NCI-H524 (cell line): Measurements from ENCODE around the gene DAZAP1.
"Not testable (repeated sequence)": the region's sequence is repeated elsewhere in the genome, so short reads cannot be mapped to it uniquely, and the experiment has no call there.

Experiments
- DNase-seq, 2 experiments: peaks; one replicate each; lab custom pipeline; 2025; lab: John Stamatoyannopoulos, UW

DAZAP1 gene

GRCh38 chr19:1425902-1426301 is 18.5 kb downstream of the DAZAP1 start:
- DNase-seq: no peak

- no peak for DNase-seq
These were observed 19.4 kb downstream of the DAZAP1 start for GRCh38 chr19:1426736-1427135.

DNA sequence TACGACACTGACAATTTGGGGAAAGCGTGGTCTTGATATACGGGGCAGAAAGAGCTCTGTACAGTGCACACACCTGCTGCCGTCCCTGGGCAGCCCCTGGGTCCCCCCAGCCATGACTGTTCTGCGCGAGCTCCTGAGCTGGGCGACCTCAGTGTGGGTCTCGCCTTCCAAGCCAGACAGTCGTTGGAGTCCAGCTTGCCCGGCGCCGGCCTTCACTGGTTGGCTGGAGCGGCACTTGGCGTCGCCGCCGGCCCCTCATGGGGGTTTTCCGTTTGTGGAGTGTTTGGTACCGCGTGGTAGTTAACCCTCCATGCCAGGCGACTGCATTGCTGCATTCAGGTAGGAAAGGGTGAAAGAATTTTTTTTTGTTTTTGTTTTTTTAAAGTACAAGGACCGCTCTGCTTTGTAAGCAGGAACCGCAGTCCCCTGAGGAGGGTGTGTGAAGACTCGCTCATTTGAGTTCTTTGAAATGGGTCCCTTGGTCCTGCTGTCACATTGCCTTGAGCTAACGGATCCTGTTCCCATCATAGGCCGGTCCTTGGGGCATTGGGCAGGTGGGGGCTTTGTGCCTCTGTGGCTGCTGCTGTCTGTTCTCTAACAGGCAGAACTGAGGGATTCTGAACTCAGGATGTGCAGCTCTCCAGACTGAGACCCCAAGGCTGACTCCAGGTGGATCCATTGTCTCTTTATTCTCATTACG is 20.0 kb downstream of the DAZAP1 start:
- no peak for DNase-seq

- no peak for DNase-seq
These were observed 21.5 kb downstream of the DAZAP1 start for GRCh38 chr19:1428738-1429391.

- no peak for DNase-seq
These were observed 22.4 kb downstream of the DAZAP1 start for GRCh38 chr19:1429750-1430149.

GRCh38 chr19:1430246-1430645 is 22.9 kb downstream of the DAZAP1 start:
- DNase-seq: no peak

- no peak for DNase-seq
These were observed 24.5 kb downstream of the DAZAP1 start for GRCh38 chr19:1431759-1432506.

GRCh38 chr19:1432507-1432887 is 25.1 kb downstream of the DAZAP1 start:
- no peak for DNase-seq

DNA sequence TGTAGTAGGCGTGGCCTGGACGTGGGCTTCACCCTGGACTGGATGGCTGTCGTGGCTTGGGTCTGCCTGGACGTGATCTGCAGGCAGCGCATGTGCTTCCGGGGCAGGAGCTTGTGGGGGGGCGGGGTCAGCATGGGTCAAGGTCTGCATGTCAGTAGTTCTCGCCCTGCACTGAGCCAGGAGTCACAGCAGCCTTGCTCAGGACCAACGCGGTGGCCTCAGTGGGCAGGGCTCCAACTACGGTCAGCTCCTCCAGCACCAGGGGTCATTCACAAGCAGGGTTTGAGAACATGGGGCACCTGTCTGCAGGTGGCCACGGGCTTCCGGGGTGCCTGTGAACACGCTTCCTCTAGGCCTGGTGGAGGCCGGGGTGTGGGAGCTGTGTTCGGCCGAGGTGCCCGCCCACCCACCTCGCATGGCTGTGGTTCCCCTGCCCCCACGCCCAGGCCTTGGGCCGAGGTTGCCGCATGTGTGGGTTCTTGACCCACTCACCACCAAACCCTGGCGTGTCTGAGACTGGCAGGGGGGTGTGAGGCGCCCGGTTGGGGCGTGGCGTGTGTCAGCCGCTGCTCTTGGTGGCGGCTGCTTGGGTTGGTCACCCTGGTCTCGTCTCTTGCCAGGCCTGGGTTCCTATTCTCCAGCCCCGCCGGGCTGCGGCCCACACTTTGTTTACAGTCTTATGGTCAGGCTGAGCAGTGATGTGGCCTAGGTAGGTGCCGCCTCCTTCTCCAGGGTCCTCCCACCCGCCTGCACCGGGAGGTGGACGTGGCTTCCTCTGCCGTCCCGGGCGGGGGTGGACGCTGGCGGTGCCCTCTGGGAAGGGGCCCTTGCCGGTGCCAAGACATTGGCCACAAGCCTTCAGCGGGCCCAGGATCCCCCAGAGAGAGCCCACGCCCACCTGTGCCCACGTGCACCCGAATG is 26.0 kb downstream of the DAZAP1 start:
- DNase-seq: no peak

GRCh38 chr19:1434040-1434366 is 26.6 kb downstream of the DAZAP1 start:
- DNase-seq: no peak

DNA sequence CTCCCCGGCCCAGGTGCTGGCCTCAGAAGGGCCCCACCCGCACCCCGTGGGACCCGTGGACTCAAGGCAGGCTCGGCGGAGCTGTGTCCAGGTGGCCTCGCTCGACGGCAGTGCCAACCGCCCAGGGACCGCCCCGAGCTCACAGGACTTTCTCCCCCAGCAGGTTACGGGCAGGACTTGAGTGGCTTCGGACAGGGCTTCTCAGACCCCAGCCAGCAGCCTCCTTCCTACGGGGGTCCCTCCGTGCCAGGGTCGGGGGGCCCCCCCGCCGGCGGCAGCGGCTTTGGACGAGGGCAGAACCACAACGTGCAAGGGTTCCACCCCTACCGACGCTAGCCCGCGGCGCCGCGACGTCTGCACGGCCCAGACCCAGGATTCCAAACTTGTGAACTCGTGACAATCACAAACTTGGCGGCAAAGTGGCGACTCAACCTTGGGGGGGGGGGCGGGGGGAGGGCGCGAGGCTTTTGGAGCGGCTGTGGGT is 27.2 kb downstream of the DAZAP1 start:
- no peak for DNase-seq

DNA sequence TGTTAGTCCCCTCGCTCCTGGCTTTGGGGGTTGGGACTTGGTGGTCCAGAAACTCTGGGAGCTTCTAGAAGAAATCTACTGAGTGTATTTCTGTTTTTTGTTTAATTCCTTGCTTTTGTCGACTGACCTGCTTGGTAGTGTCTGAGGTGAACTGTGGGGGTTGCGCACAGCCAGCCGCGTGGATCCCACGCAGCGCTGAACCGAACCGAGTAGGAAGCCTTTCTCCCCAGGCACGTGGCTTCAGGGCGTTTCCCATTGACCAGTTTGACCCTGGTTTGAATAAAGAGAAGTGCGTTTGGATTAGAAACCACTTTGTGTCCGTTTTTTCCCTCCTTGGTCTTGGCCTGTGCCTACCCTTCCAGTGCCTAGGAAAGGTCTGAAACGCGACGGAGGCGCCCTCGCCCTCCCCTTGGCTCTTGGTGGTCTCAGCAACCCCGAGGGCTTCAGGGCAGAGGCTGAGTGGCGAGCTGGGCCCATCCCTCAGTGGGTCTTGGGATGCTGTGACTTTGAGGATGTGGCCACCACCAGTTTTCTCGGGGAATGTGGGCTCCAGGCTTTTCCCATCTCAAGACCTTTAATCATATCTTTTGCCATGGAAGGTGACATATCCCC is 28.1 kb downstream of the DAZAP1 start:
- DNase-seq: no peak

DNA sequence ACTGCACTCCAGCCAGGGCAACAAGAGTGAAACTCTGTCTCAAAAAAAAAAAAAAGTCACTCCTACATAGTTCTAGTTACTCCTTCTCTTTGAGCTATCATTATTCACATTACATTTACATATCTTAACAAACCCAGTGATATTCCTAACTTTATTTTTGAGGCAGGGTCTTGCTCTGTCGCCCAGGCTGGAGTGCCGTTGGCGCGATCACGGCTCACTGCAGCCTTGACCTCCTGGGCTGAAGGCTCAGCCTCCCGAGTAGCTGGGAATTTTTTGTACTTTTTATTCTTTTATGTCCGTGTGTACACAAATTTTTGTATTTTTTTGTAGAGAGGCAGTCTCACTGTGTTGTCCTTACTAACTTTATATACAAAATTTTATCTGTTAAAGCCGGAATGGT is 30.2 kb downstream of the DAZAP1 start:
- no peak for DNase-seq

- peak; percentile 89 to 94 for DNase-seq
These were observed 30.9 kb downstream of the DAZAP1 start, which contains the start of gene RPS15 for GRCh38 chr19:1438035-1438932. TSS of gene RPS15 (plus strand) at chr19:1438396. CDS start at chr19:1438426, 30 bp downstream.

- no peak for DNase-seq
These were observed 31.6 kb downstream of the DAZAP1 start for GRCh38 chr19:1438933-1439354.

GRCh38 chr19:1439525-1440417 is 32.4 kb downstream of the DAZAP1 start:
- not testable (repeated sequence) for DNase-seq

- no peak for DNase-seq
These were observed 33.0 kb downstream of the DAZAP1 start for GRCh38 chr19:1440418-1440801.

GRCh38 chr19:1441022-1441426 is 33.6 kb downstream of the DAZAP1 start:
- no peak for DNase-seq

- DNase-seq: no peak
These were observed 34.5 kb downstream of the DAZAP1 start for GRCh38 chr19:1441677-1442438.
